DND-41 (cell line): ENCODE data around the gene ASB18.

Source experiments
- EZH2 ChIP-seq: IDR thresholded peaks from 3 replicates; pipeline ENCODE4 v1.6.1; 2012; ENCODE audit warnings: borderline replicate concordance, low read depth, mild to moderate bottlenecking, moderate library complexity, low read length, inconsistent platforms; ENCODE audit not compliant: severe bottlenecking
- TF ChIP-seq, protein P1 (sequence below): IDR thresholded peaks from 2 replicates; pipeline ENCODE4 v1.5.1; 2012; ENCODE audit warnings: borderline replicate concordance, low read length, moderate library complexity, mild to moderate bottlenecking; ENCODE audit not compliant: poor library complexity, severe bottlenecking; ENCODE audit errors: extremely low read depth

- TF ChIP-seq, protein P1, sequence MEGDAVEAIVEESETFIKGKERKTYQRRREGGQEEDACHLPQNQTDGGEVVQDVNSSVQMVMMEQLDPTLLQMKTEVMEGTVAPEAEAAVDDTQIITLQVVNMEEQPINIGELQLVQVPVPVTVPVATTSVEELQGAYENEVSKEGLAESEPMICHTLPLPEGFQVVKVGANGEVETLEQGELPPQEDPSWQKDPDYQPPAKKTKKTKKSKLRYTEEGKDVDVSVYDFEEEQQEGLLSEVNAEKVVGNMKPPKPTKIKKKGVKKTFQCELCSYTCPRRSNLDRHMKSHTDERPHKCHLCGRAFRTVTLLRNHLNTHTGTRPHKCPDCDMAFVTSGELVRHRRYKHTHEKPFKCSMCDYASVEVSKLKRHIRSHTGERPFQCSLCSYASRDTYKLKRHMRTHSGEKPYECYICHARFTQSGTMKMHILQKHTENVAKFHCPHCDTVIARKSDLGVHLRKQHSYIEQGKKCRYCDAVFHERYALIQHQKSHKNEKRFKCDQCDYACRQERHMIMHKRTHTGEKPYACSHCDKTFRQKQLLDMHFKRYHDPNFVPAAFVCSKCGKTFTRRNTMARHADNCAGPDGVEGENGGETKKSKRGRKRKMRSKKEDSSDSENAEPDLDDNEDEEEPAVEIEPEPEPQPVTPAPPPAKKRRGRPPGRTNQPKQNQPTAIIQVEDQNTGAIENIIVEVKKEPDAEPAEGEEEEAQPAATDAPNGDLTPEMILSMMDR, result no peak
- no peak for TF ChIP-seq EZH2
These were observed 13.2 kb downstream of the ASB18 start for GRCh38 chr2:236250909-236251579.
